ENCODE results near the gene CCBE1.

Gene CCBE1

DNA sequence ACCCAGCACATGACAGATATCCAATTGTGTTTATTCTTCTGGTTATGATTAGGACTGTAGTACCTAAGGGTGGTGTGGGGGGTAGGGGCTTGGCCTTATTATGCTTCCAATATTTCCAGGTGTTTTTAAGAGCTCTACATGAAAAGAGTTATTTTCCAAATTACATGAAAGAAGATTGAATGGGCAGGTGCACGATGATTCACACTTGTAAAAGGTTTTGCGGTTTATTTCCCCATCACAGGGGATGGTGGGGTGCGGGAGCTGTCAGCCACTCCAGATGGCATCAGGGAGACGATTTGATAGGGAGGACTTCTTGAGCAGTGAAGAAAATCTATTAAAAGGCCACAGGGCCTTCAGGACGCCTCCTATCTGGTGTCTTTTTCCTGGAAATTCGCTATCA, 15.1 kb upstream of the CCBE1 start:
- Histone ChIP-seq H3K27ac (replicated peaks; ENCODE audit: low read length) (no peak overlapping the region), H3K18ac (ENCODE audit: low read length) (no peak overlapping the region), H4K8ac (ENCODE audit: low read depth, low read length) (no peak overlapping the region), H3K14ac (ENCODE audit: low read length) (no peak overlapping the region), H3K27me3 (ENCODE audit: control insufficient read depth in 3 of 3, insufficient read depth in 3 of 3, low read depth in 1 of 3, low read length in 3 of 3) (no peaks in the 10 kb centered on the region), H3K79me1 (ENCODE audit: low read depth, low read length) (no peaks in the 10 kb centered on the region), H3K36me3 (replicated peaks in 1 of 2; ENCODE audit: control insufficient read depth in 2 of 2, insufficient read depth in 2 of 2, low read length in 2 of 2) (no peaks in the 10 kb centered on the region), H3K4me3 (ENCODE audit: low read length in 2 of 2) (no peak overlapping the region), H3K4ac (ENCODE audit: low read length) (no peak overlapping the region), H3K4me2 (ENCODE audit: insufficient read depth, low read length, poor library complexity, severe bottlenecking) (no peak overlapping the region), H3K9ac (ENCODE audit: low read depth, low read length, poor library complexity) (no peak overlapping the region), H2BK120ac (ENCODE audit: low read depth, low read length) (no peak overlapping the region), H2BK5ac (ENCODE audit: low read length) (no peak overlapping the region), H3K9me3 (replicated peaks in 1 of 2; ENCODE audit: control insufficient read depth in 2 of 2, insufficient read depth in 1 of 2, low read depth in 1 of 2, low read length in 2 of 2) (peaks cover 0 to 1% of the 10 kb centered on the region in 2 donors), H2AK5ac (ENCODE audit: low read depth, low read length) (no peak overlapping the region), H2BK12ac (ENCODE audit: low read length) (no peak overlapping the region), H3K23ac (ENCODE audit: low read depth, low read length, poor library complexity) (no peak overlapping the region), H2AFZ (ENCODE audit: low read length) (no peak overlapping the region), H3K4me1 (ENCODE audit: control insufficient read depth in 2 of 2, insufficient read depth in 1 of 2, low read depth in 1 of 2, low read length in 2 of 2) (no peaks in the 10 kb centered on the region), H2BK15ac (ENCODE audit: low read length) (no peak overlapping the region), H4K91ac (ENCODE audit: low read depth, low read length, poor library complexity) (no peak overlapping the region)
- DNase-seq (ENCODE audit: low spot score) = no peak
- WGBS, 2 donors (ENCODE audit: extremely low coverage in 2 of 2, insufficient read length in 2 of 2, insufficient replicate concordance in 1 of 2) = no CpG with 5 or more reads among the region's 6 CpGs

DNA sequence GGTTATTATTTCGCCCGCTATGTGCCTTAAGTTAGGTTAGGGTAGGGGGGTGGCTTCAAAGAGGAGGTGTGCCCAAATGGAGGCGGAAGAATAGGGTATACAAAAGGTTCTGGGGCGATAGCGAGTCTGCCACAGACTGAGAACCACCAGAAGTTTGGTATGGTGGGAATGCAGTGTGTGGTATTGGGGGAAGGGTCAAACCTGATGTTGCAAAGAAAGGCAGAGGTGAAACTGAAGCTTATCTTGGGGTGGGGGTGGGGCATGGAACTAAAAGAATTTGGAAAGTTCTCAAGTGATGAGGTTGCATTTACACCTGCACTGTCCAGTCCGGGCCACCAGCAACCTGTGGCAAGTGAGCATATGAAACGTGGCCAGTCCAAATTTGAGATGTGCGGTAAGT, 11.8 kb upstream of the CCBE1 start:
- Histone ChIP-seq H3K4me3 (ENCODE audit: low read length in 2 of 2) (no peak overlapping the region), H2AFZ (ENCODE audit: low read length) (no peak overlapping the region), H3K79me1 (ENCODE audit: low read depth, low read length) (no peaks in the 10 kb centered on the region), H2BK15ac (ENCODE audit: low read length) (no peak overlapping the region), H2AK5ac (ENCODE audit: low read depth, low read length) (no peak overlapping the region), H3K23ac (ENCODE audit: low read depth, low read length, poor library complexity) (no peak overlapping the region), H3K9me3 (replicated peaks in 1 of 2; ENCODE audit: control insufficient read depth in 2 of 2, insufficient read depth in 1 of 2, low read depth in 1 of 2, low read length in 2 of 2) (peaks cover 0 to 1% of the 10 kb centered on the region in 2 donors), H2BK12ac (ENCODE audit: low read length) (no peak overlapping the region), H3K36me3 (replicated peaks in 1 of 2; ENCODE audit: control insufficient read depth in 2 of 2, insufficient read depth in 2 of 2, low read length in 2 of 2) (no peaks in the 10 kb centered on the region), H3K18ac (ENCODE audit: low read length) (no peak overlapping the region), H3K27ac (replicated peaks; ENCODE audit: low read length) (no peak overlapping the region), H3K9ac (ENCODE audit: low read depth, low read length, poor library complexity) (no peak overlapping the region), H2BK120ac (ENCODE audit: low read depth, low read length) (no peak overlapping the region), H4K8ac (ENCODE audit: low read depth, low read length) (no peak overlapping the region), H4K91ac (ENCODE audit: low read depth, low read length, poor library complexity) (no peak overlapping the region), H3K27me3 (ENCODE audit: control insufficient read depth in 3 of 3, insufficient read depth in 3 of 3, low read depth in 1 of 3, low read length in 3 of 3) (no peaks in the 10 kb centered on the region), H3K4me1 (ENCODE audit: control insufficient read depth in 2 of 2, insufficient read depth in 1 of 2, low read depth in 1 of 2, low read length in 2 of 2) (peaks cover 0 to 3% of the 10 kb centered on the region in 2 donors), H2BK5ac (ENCODE audit: low read length) (no peak overlapping the region), H3K14ac (ENCODE audit: low read length) (no peak overlapping the region), H3K4me2 (ENCODE audit: insufficient read depth, low read length, poor library complexity, severe bottlenecking) (no peak overlapping the region), H3K4ac (ENCODE audit: low read length) (no peak overlapping the region)
- WGBS, 2 donors (ENCODE audit: extremely low coverage in 2 of 2, insufficient read length in 2 of 2, insufficient replicate concordance in 1 of 2) = no CpG with 5 or more reads among the region's 8 CpGs
- no peak for DNase-seq (ENCODE audit: low spot score)

DNA sequence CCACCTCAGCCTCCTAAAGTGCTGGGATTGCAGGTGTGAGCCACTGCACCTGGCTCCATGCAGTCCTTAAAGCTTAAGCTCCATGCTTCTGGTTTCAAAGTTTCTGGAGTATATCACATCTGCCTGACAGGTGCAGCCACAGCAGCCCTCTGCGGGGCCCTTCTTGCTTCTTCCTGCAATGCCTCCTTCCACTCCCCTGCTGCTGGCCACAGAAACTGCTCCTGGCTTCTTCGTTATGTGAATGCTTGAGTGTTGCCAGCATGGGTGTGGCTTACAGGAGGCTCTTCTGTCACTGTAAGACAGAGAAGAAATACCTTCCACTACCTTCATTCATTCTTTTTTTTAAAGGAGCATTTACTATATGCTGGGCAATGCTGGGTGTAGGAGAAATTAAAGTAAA, 10.1 kb upstream of the CCBE1 start:
- H3K36me3 ChIP-seq (replicated peaks in 1 of 2; ENCODE audit: control insufficient read depth in 2 of 2, insufficient read depth in 2 of 2, low read length in 2 of 2) = no peaks in the 10 kb centered on the region
- peaks cover 0 to 3% of the 10 kb centered on the region in 2 donors for H3K4me1 ChIP-seq (ENCODE audit: control insufficient read depth in 2 of 2, insufficient read depth in 1 of 2, low read depth in 1 of 2, low read length in 2 of 2)
- no peak overlapping the region for H3K9ac ChIP-seq (ENCODE audit: low read depth, low read length, poor library complexity)
- WGBS, 2 donors (ENCODE audit: extremely low coverage in 2 of 2, insufficient read length in 2 of 2, insufficient replicate concordance in 1 of 2) = no CpG with 5 or more reads among the region's 2 CpGs
- H2AK5ac ChIP-seq (ENCODE audit: low read depth, low read length) = no peak overlapping the region
- H3K27ac ChIP-seq (replicated peaks; ENCODE audit: low read length) = no peak overlapping the region
- no peak overlapping the region for H3K23ac ChIP-seq (ENCODE audit: low read depth, low read length, poor library complexity)
- no peak overlapping the region for H3K4ac ChIP-seq (ENCODE audit: low read length)
- H3K9me3 ChIP-seq (replicated peaks in 1 of 2; ENCODE audit: control insufficient read depth in 2 of 2, insufficient read depth in 1 of 2, low read depth in 1 of 2, low read length in 2 of 2) = no peaks in the 10 kb centered on the region
- no peak overlapping the region for H2BK5ac ChIP-seq (ENCODE audit: low read length)
- H2BK15ac ChIP-seq (ENCODE audit: low read length) = no peak overlapping the region
- H3K18ac ChIP-seq (ENCODE audit: low read length) = no peak overlapping the region
- no peak overlapping the region for H2AFZ ChIP-seq (ENCODE audit: low read length)
- H3K79me1 ChIP-seq (ENCODE audit: low read depth, low read length) = no peaks in the 10 kb centered on the region
- no peak overlapping the region for H2BK12ac ChIP-seq (ENCODE audit: low read length)
- no peak overlapping the region for H4K8ac ChIP-seq (ENCODE audit: low read depth, low read length)
- no peak overlapping the region for H2BK120ac ChIP-seq (ENCODE audit: low read depth, low read length)
- H4K91ac ChIP-seq (ENCODE audit: low read depth, low read length, poor library complexity) = no peak overlapping the region
- no peak overlapping the region for H3K14ac ChIP-seq (ENCODE audit: low read length)
- no peaks in the 10 kb centered on the region for H3K27me3 ChIP-seq (ENCODE audit: control insufficient read depth in 3 of 3, insufficient read depth in 3 of 3, low read depth in 1 of 3, low read length in 3 of 3)
- no peak overlapping the region for H3K4me2 ChIP-seq (ENCODE audit: insufficient read depth, low read length, poor library complexity, severe bottlenecking)
- DNase-seq (ENCODE audit: low spot score) = no peak
- no peak overlapping the region for H3K4me3 ChIP-seq (ENCODE audit: low read length in 2 of 2)

DNA sequence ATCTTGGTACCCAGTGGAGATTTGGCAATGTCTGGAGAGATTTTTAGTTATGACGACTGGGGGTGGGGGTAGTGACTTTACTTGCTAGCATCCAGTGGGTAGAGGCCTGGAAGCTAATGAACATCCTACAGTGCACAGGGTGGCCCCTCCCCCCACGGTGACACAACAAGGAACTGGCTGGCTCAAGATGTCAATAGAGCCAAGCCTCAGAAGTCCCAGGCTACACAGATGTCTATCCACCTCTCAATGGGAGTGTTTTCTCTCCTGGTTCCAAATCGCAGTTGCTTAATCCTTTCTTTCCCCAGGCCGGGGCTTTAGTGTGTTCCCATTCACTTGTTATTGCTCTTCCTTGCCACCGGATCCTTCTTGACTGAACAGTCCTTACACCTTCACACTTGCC, 9.3 kb upstream of the CCBE1 start:
- no peaks in the 10 kb centered on the region for H3K9me3 ChIP-seq (replicated peaks in 1 of 2; ENCODE audit: control insufficient read depth in 2 of 2, insufficient read depth in 1 of 2, low read depth in 1 of 2, low read length in 2 of 2)
- H3K18ac ChIP-seq (ENCODE audit: low read length) = no peak overlapping the region
- H3K36me3 ChIP-seq (replicated peaks in 1 of 2; ENCODE audit: control insufficient read depth in 2 of 2, insufficient read depth in 2 of 2, low read length in 2 of 2) = no peaks in the 10 kb centered on the region
- no peak overlapping the region for H3K4ac ChIP-seq (ENCODE audit: low read length)
- no peak overlapping the region for H3K14ac ChIP-seq (ENCODE audit: low read length)
- H3K4me1 ChIP-seq (ENCODE audit: control insufficient read depth in 2 of 2, insufficient read depth in 1 of 2, low read depth in 1 of 2, low read length in 2 of 2) = peaks cover 0 to 6% of the 10 kb centered on the region in 2 donors
- H3K4me3 ChIP-seq (ENCODE audit: low read length in 2 of 2) = no peak overlapping the region
- H3K23ac ChIP-seq (ENCODE audit: low read depth, low read length, poor library complexity) = no peak overlapping the region
- no peak overlapping the region for H2BK5ac ChIP-seq (ENCODE audit: low read length)
- no peak overlapping the region for H4K91ac ChIP-seq (ENCODE audit: low read depth, low read length, poor library complexity)
- no peak for DNase-seq (ENCODE audit: low spot score)
- H3K27ac ChIP-seq (replicated peaks; ENCODE audit: low read length) = no peak overlapping the region
- no peak overlapping the region for H2BK120ac ChIP-seq (ENCODE audit: low read depth, low read length)
- H3K27me3 ChIP-seq (ENCODE audit: control insufficient read depth in 3 of 3, insufficient read depth in 3 of 3, low read depth in 1 of 3, low read length in 3 of 3) = no peaks in the 10 kb centered on the region
- no peak overlapping the region for H3K4me2 ChIP-seq (ENCODE audit: insufficient read depth, low read length, poor library complexity, severe bottlenecking)
- H2AFZ ChIP-seq (ENCODE audit: low read length) = no peak overlapping the region
- WGBS, 2 donors (ENCODE audit: extremely low coverage in 2 of 2, insufficient read length in 2 of 2, insufficient replicate concordance in 1 of 2) = no CpG with 5 or more reads among the region's 5 CpGs
- H4K8ac ChIP-seq (ENCODE audit: low read depth, low read length) = no peak overlapping the region
- H2BK12ac ChIP-seq (ENCODE audit: low read length) = no peak overlapping the region
- no peaks in the 10 kb centered on the region for H3K79me1 ChIP-seq (ENCODE audit: low read depth, low read length)
- H2BK15ac ChIP-seq (ENCODE audit: low read length) = no peak overlapping the region
- no peak overlapping the region for H3K9ac ChIP-seq (ENCODE audit: low read depth, low read length, poor library complexity)
- H2AK5ac ChIP-seq (ENCODE audit: low read depth, low read length) = no peak overlapping the region
